Kidney epithelial cell (primary cell): ENCODE measurements around the gene SNX33. TPM values are rescaled to one million over a fixed set of nuclear protein-coding genes. Genes with fewer than 3 reads are reported as not detected.
"Not testable (repeated sequence)": the region's sequence is repeated elsewhere in the genome, so short reads cannot be mapped to it uniquely, and the experiment has no call there.

ENCODE experiments used
- DNase-seq: peaks from one replicate; pipeline ENCODE4 v3.0.0-alpha.2; 2010; ENCODE audit warnings: low read depth
- H3K27me3 ChIP-seq: 2 replicates; pipeline ENCODE4 v1.6.0; 2011; ENCODE audit warnings: low read length; ENCODE audit not compliant: control insufficient read depth, insufficient read depth
- H3K36me3 ChIP-seq: 2 replicates; pipeline ENCODE4 v1.5.1; 2011; ENCODE audit warnings: low read length; ENCODE audit not compliant: control insufficient read depth, insufficient read depth
- H3K4me3 ChIP-seq: 2 replicates; pipeline ENCODE4 v1.5.1; 2011; ENCODE audit warnings: low read depth, mild to moderate bottlenecking, control low read depth, low read length
- total RNA-seq: library from RNA; depleted of rRNA; stranded (reverse); fragments of >200 nt; gene quantifications from 2 replicates; pipeline ENCODE4 v1.2.3, GENCODE V29; 2015
- TF ChIP-seq, protein P1 (sequence below): IDR thresholded peaks from 2 replicates; pipeline ENCODE4 v1.5.1; 2011; ENCODE audit warnings: mild to moderate bottlenecking, moderate library complexity, low read length, control low read depth, inconsistent platforms; ENCODE audit not compliant: insufficient read depth, poor library complexity, severe bottlenecking

The SNX33 gene
- total RNA-seq, 1 donor from 2014 or later: 23.4 TPM

DNA sequence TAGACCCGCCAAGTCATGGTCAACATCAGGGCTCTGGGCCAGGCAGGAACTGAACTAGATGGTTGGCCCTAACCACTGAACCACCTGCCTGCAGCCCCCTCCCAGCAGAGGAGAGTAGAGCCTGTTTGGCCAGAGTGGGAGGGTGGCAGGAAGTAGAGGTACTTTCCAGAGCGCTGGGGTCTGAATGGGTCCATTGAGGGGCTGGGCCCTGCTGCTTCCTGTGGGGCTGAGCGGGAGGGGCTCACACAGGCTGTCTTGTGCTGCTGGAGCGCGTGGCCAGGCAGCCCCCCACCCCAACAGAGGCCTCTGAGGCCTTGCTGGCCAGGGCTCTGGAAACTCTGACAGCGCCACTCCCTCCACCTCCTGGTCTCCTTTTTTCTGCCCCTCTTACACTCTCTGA lies 47.5 kb downstream of the SNX33 start:
- TF ChIP-seq, protein P1, sequence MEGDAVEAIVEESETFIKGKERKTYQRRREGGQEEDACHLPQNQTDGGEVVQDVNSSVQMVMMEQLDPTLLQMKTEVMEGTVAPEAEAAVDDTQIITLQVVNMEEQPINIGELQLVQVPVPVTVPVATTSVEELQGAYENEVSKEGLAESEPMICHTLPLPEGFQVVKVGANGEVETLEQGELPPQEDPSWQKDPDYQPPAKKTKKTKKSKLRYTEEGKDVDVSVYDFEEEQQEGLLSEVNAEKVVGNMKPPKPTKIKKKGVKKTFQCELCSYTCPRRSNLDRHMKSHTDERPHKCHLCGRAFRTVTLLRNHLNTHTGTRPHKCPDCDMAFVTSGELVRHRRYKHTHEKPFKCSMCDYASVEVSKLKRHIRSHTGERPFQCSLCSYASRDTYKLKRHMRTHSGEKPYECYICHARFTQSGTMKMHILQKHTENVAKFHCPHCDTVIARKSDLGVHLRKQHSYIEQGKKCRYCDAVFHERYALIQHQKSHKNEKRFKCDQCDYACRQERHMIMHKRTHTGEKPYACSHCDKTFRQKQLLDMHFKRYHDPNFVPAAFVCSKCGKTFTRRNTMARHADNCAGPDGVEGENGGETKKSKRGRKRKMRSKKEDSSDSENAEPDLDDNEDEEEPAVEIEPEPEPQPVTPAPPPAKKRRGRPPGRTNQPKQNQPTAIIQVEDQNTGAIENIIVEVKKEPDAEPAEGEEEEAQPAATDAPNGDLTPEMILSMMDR: no peak
- no peak for DNase-seq
- Histone ChIP-seq H3K36me3 (no peaks in the 10 kb centered on the region), H3K27me3 (no peaks in the 10 kb centered on the region), H3K4me3 (no peak overlapping the region)

DNA sequence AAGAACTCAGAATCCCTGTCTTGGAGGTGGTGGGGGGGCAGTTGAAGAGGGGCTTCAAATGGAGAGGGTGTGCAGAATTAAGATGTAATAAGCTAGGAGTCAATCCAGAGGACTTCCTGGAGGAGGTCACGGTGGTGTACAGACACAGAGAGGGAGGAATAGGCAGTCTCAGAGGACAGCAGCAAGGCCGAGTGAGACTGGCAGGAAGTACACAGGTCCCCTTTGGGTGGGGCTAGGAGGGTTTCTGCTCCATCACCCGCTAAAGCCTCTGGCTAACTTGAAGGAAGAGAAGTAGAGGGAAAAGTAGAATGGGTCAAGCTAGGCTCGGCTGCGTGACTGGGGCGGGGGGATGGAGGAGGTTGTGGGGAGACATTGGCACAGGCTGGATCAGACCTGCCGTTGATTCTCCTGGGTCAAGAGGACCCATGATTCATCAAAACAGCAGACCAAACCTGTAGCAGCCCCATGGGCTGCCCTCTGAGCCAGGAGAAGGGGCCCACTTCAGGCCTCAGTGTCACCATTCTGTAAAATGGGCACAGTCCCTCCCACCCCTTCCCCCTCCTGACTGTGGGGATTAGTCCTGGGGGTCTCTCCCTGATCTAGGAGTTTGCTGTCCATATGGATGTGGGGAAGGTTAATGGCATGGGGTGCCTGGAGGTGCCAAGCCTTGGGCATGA lies 48.1 kb downstream of the SNX33 start:
- Histone ChIP-seq H3K4me3 (no peak overlapping the region), H3K36me3 (no peaks in the 10 kb centered on the region), H3K27me3 (no peaks in the 10 kb centered on the region)
- no peak for DNase-seq
- TF ChIP-seq, protein P1: no peak

DNA sequence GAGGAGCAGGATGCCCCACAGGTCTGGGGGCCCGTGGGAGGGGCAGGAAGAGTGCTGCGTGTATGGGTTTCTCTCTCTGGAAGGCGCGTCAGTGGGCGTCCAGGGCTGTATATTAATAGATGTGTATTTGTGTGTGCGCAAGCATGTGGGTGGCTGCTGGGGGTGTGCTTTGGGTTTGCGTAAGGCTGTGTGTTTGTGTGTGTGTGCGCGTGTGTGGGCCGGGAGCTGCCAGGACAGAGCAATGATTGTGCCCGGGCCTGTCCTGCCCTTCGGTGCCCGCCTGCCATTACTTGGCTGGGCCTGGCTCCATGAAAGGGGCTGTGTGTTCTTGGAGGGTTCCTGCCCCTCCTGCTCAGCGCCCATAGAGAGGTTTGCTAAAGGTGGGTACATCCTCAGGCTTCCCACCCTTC lies 48.6 kb downstream of the SNX33 start:
- Histone ChIP-seq H3K27me3 (no peaks in the 10 kb centered on the region), H3K36me3 (no peaks in the 10 kb centered on the region), H3K4me3 (no peak overlapping the region)
- TF ChIP-seq, protein P1: no peak
- DNase-seq: no peak

DNA sequence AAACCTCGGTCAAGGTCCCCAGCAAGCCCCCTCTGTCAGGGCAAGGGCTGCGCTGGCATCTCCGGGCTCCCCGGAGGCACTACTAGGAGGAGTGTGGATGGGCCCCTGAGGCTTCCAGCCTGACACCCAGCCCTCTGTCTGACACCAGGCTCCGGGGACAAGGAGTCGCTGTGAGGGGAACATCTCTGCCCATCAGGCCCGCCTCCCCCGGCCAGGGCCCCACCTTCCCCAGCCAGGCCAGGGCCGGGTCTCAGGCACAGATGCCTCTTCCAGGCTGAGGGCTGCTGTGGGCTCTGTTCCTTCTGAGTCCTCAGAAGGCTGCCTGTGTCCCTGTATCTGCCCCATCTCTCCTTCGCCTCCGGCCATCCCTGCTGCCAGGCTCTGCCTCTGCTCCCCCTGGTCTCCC lies 49.1 kb downstream of the SNX33 start:
- no peak for DNase-seq
- H3K4me3 ChIP-seq: no peak overlapping the region
- no peaks in the 10 kb centered on the region for H3K27me3 ChIP-seq
- no peaks in the 10 kb centered on the region for H3K36me3 ChIP-seq
- TF ChIP-seq, protein P1: no peak

DNA sequence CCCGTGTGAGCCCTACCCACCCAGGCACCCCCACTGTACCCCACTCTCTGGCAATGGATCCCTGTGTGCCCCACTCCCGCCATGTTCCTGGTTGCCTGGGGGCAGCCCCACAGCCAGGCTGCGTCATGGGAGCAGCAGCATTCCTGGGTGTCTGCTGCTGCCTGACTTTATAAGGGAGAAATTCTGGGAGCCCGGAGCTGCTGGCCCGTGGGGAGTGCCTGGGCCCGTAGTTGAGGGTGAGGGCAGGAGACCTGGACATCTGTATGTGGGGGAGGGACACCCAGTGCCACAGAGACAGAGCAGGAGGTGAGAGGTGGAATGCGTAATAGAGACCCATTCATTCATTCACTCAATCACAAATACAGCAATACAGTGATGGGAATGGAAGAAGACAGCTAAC lies 49.8 kb downstream of the SNX33 start:
- no peaks in the 10 kb centered on the region for H3K27me3 ChIP-seq
- TF ChIP-seq, protein P1: no peak
- no peak for DNase-seq

DNA sequence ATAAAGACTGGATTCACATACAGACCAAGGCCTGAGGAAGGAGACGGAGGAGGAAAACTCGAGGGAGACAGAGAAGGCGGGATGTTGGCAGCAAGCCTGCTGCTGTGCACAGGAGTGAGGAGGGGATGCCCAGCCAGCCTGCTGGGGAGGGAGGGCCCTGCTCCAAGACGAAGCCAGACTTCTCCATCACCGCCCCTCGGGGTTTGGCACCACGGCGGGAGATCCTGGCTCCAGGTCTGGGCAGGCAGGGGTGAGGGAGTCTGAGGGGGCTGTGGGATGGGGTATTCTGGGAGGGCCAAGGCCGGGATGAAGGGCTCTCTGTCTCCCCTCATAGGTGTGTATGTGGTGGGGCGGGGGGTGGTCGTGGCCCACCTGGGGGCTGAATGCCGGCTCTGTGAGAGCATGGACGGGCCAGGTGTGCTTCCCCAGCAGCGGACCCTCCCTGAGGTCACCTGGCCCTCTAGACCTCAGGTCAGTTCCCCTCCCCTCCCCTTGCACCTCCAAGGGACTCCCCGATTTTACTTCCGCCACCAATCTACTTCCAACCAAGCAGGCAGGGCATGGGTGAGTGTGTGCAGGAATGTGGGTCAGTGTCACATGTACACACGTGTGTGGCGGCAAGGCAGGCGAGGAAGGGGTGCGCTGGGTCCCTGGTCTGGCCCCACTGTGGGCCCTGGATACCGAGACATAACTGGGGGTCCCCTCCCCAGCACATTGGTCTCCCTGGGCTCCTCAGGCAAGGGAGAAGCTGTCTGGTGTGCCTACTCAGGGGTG lies 50.4 kb downstream of the SNX33 start:
- not testable (repeated sequence) for H3K36me3 ChIP-seq, DNase-seq, H3K4me3 ChIP-seq, H3K27me3 ChIP-seq

More for the DNA sequence above, 49.8 kb downstream of the SNX33 start:
- Histone ChIP-seq H3K4me3 (no peak overlapping the region), H3K36me3 (no peaks in the 10 kb centered on the region)

DNA sequence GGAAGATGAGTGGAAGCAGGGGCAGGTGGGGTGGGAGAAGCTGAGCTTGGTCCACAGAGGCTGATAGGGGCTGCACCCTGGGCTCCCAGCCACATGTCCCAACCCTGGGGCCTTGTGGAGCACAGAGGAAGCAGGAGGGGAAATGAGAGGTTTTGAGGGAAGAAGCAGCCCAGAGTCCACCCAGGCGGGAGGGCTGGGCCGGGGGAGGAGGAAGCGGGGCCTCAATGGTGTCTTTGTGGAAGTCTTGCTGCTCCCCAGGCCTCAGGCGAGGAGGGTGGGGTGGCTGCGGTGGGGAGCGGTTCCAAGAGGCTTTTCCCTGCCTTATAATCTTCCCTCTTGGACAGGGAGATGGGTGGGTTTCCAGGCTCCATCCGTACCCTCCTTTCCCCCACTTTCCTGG lies 51.8 kb downstream of the SNX33 start:
- H3K27me3 ChIP-seq, DNase-seq, H3K4me3 ChIP-seq, H3K36me3 ChIP-seq: not testable (repeated sequence)

DNA sequence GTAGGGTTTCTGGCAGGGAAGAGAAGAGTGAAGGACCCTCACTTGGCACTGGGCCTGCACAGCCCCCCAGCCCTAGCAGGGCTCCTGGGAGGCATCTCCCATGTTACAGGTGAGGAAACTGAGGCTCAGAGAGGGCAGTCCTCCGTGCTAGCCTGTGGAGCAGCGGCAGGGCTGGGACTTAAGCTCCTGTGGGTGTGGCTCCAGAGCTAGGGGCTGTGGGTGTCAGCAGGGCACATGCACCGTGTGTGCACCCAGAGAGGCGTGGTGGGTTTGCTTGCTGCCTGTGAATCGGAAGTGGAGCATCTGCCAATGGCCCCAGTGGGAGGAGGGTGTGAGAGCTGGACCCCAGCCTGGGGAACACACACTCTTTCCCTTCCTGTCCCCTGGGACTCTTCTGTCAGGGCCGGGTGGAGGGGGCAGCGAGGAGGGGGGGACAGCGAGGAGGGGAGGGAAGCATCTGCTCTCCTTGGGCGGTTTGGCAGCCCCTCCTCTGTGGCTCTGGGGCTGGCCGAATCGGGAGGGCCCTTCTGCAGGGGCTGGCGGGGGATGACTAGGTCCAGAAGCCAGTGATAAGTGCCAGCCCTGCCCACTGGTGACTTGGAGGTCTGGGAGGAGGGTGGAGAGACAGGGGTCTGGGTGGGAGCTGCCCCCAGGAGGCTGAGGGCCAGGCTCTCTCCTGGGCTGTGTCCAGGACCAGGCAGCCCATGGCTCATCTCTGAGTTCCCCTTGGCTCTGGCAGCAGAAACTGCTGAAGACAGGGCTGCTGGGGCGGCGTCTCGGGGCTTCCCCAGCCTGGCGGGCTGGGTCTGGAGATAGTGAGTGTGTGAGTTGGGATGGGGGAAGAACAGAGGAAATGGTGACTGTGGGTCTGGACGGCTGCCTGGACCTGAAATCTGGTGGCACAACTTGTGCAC lies 52.5 kb downstream of the SNX33 start:
- DNase-seq, H3K27me3 ChIP-seq, H3K4me3 ChIP-seq, H3K36me3 ChIP-seq: not testable (repeated sequence)
